ENCODE results near the gene SORCS2.

DNA sequence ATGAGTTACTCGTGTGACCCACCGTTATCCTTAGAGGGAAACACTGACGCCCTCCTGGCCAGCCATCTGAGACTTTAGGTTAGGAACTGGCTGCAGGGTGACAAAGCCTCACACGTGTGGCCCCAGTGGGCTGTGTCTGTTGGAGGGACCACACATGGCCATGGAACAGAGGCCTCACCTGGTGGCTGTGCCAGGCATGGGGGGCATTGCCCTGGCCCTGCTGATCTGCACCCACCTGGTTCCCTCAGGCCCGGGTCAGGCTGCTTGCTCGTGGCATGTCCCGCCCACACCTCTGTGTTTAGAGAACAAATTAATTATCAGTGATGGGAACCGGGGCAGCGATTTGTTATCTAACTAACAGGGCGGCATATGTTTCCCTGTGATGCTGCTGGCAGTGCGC is 343.3 kb downstream of the SORCS2 start:
- TF ChIP-seq, protein P1, sequence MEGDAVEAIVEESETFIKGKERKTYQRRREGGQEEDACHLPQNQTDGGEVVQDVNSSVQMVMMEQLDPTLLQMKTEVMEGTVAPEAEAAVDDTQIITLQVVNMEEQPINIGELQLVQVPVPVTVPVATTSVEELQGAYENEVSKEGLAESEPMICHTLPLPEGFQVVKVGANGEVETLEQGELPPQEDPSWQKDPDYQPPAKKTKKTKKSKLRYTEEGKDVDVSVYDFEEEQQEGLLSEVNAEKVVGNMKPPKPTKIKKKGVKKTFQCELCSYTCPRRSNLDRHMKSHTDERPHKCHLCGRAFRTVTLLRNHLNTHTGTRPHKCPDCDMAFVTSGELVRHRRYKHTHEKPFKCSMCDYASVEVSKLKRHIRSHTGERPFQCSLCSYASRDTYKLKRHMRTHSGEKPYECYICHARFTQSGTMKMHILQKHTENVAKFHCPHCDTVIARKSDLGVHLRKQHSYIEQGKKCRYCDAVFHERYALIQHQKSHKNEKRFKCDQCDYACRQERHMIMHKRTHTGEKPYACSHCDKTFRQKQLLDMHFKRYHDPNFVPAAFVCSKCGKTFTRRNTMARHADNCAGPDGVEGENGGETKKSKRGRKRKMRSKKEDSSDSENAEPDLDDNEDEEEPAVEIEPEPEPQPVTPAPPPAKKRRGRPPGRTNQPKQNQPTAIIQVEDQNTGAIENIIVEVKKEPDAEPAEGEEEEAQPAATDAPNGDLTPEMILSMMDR (IDR thresholded peaks at IDR 0.05), result no peak
- TF ChIP-seq POLR2A (IDR thresholded peaks at IDR 0.05) (no peak), EP300 (IDR thresholded peaks at IDR 0.05) (no peak)
